ENCODE measurements around the gene SEPSECS. TPM values are rescaled to one million over a fixed set of nuclear protein-coding genes. Genes with fewer than 3 reads are reported as not detected.

SEPSECS gene
- polyA plus RNA-seq, 1 donor from 2014 or later: 6.5 TPM

DNA sequence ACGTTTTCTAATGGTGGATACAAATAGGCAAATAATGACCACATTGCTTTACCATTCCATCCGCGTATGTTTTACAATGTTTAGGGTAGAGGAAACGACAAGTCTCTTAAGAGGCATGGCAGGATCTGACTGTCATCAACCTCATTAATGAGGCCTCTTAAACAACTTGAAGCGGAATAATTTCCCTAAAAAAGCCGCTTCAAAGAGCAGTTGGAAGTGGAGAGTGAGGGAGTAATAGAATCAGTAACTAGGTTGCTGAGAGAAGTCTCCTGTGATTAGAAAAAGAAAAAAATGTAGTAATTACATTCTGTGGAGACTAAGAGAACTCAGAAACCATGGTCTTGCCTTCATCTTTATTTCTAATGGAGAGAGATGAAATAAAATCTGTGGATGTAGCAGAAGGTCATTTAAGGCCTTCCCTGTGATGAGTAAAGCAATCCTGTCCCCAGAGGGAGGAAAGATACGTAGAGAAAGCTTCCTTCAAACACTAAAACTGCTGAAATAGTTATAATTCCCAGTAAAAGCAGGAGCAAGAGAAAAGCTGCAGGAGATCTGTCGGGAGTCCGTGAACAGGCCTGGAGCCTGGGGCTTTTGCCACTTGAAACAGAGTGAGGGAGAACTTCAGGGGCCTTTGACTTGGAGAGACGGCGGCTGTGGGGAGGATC lies 11.1 kb upstream of the SEPSECS start (continued):
- TF ChIP-seq, protein P1, sequence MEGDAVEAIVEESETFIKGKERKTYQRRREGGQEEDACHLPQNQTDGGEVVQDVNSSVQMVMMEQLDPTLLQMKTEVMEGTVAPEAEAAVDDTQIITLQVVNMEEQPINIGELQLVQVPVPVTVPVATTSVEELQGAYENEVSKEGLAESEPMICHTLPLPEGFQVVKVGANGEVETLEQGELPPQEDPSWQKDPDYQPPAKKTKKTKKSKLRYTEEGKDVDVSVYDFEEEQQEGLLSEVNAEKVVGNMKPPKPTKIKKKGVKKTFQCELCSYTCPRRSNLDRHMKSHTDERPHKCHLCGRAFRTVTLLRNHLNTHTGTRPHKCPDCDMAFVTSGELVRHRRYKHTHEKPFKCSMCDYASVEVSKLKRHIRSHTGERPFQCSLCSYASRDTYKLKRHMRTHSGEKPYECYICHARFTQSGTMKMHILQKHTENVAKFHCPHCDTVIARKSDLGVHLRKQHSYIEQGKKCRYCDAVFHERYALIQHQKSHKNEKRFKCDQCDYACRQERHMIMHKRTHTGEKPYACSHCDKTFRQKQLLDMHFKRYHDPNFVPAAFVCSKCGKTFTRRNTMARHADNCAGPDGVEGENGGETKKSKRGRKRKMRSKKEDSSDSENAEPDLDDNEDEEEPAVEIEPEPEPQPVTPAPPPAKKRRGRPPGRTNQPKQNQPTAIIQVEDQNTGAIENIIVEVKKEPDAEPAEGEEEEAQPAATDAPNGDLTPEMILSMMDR (IDR thresholded peaks at IDR 0.05; ENCODE audit: poor library complexity, severe bottlenecking): no peak

DNA sequence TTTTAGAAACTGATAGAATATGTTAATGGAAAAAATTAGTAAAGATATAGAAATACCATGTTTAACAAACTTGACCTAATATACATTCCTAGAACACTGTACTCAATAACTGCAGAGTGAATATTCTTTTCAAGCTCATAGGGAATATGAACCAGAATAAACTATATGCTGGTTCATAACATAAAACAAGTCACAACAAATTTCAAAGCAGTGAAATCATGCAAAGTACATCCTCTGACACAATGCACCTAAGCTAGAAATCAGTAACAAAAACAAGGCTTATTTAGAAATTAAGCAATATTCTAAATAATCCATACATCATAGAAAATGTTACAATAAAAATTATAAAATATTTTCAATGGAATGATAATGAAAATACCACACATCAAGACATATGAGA lies 9.2 kb upstream of the SEPSECS start:
- TF ChIP-seq, protein P2, sequence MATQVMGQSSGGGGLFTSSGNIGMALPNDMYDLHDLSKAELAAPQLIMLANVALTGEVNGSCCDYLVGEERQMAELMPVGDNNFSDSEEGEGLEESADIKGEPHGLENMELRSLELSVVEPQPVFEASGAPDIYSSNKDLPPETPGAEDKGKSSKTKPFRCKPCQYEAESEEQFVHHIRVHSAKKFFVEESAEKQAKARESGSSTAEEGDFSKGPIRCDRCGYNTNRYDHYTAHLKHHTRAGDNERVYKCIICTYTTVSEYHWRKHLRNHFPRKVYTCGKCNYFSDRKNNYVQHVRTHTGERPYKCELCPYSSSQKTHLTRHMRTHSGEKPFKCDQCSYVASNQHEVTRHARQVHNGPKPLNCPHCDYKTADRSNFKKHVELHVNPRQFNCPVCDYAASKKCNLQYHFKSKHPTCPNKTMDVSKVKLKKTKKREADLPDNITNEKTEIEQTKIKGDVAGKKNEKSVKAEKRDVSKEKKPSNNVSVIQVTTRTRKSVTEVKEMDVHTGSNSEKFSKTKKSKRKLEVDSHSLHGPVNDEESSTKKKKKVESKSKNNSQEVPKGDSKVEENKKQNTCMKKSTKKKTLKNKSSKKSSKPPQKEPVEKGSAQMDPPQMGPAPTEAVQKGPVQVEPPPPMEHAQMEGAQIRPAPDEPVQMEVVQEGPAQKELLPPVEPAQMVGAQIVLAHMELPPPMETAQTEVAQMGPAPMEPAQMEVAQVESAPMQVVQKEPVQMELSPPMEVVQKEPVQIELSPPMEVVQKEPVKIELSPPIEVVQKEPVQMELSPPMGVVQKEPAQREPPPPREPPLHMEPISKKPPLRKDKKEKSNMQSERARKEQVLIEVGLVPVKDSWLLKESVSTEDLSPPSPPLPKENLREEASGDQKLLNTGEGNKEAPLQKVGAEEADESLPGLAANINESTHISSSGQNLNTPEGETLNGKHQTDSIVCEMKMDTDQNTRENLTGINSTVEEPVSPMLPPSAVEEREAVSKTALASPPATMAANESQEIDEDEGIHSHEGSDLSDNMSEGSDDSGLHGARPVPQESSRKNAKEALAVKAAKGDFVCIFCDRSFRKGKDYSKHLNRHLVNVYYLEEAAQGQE (IDR thresholded peaks at IDR 0.05; ENCODE audit: borderline replicate concordance): no peak
- TF ChIP-seq TAF1 (IDR thresholded peaks at IDR 0.05; ENCODE audit: low read depth) (no peak), MXI1 (conservative IDR thresholded peaks at IDR 0.05; ENCODE audit: poor library complexity, severe bottlenecking) (no peak), EZH2 (IDR thresholded peaks at IDR 0.05; ENCODE audit: borderline replicate concordance, insufficient read depth, low read length, poor library complexity, severe bottlenecking) (no peak)
- TF ChIP-seq, protein P1 (IDR thresholded peaks at IDR 0.05; ENCODE audit: poor library complexity, severe bottlenecking): no peak
- Histone ChIP-seq H3K9ac (ENCODE audit: low read length) (no peak overlapping the region), H3K27me3 (ENCODE audit: insufficient read depth, low read depth, low read length) (no peaks in the 10 kb centered on the region), H3K9me2 (ENCODE audit: insufficient read depth, low read length) (no peaks in the 10 kb centered on the region), H3K27ac (ENCODE audit: low read length) (no peak overlapping the region), H3K4me3 (ENCODE audit: low read length) (no peak overlapping the region), H4K20me1 (ENCODE audit: insufficient read depth) (no peaks in the 10 kb centered on the region), H2AFZ (ENCODE audit: low read depth, low read length) (no peak overlapping the region), H3K9me3 (ENCODE audit: low read length) (no peaks in the 10 kb centered on the region), H3K36me3 (ENCODE audit: insufficient read depth, low read length) (no peaks in the 10 kb centered on the region), H3K4me2 (ENCODE audit: low read length) (no peak overlapping the region), H3F3A (ENCODE audit: insufficient read depth, low read length, poor library complexity, severe bottlenecking) (no peaks in the 10 kb centered on the region), H3K79me2 (replicated peaks; ENCODE audit: insufficient read depth, low read length) (no peaks in the 10 kb centered on the region)

DNA sequence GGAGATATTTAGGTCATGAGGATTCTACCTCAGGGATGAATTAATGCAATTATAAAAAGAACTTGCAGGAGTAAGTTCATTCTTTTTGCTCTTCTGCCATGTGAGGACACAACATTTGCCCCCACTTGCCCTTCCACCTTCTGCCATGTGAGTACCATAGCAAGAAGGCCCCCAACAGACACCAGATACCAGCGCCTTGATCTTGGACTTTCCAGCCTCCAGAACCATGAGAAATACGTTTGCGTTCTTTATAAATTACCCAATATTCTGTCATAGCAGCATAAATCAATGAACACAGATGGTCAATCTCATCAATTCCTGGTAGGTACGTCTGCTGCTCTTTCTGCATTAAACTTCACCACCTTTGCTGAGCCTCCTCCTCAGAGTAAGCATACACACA lies 5.7 kb upstream of the SEPSECS start:
- H3K27ac ChIP-seq (ENCODE audit: low read length): no peak overlapping the region
- no peaks in the 10 kb centered on the region for H3K9me3 ChIP-seq (ENCODE audit: low read length)
- TF ChIP-seq, protein P2 (IDR thresholded peaks at IDR 0.05; ENCODE audit: borderline replicate concordance): no peak
- TF ChIP-seq EZH2 (IDR thresholded peaks at IDR 0.05; ENCODE audit: borderline replicate concordance, insufficient read depth, low read length, poor library complexity, severe bottlenecking) (no peak), EP300 (conservative IDR thresholded peaks at IDR 0.05; ENCODE audit: poor library complexity, severe bottlenecking) (no peak), MXI1 (conservative IDR thresholded peaks at IDR 0.05; ENCODE audit: poor library complexity, severe bottlenecking) (no peak), RAD21 (conservative IDR thresholded peaks at IDR 0.05) (no peak), SMC3 (conservative IDR thresholded peaks at IDR 0.05; ENCODE audit: poor library complexity) (no peak), POLR2AphosphoS5 (IDR thresholded peaks at IDR 0.05) (no peak), TAF1 (IDR thresholded peaks at IDR 0.05; ENCODE audit: low read depth) (no peak)
- TF ChIP-seq, protein P1 (IDR thresholded peaks at IDR 0.05; ENCODE audit: poor library complexity, severe bottlenecking): no peak
- no peaks in the 10 kb centered on the region for H3K27me3 ChIP-seq (ENCODE audit: insufficient read depth, low read depth, low read length)
- no peaks in the 10 kb centered on the region for H3K36me3 ChIP-seq (ENCODE audit: insufficient read depth, low read length)
- no peaks in the 10 kb centered on the region for H4K20me1 ChIP-seq (ENCODE audit: insufficient read depth)
- H3K4me3 ChIP-seq (ENCODE audit: low read length): no peak overlapping the region
- no peaks in the 10 kb centered on the region for H3K79me2 ChIP-seq (replicated peaks; ENCODE audit: insufficient read depth, low read length)
- no peak overlapping the region for H3K9ac ChIP-seq (ENCODE audit: low read length)
- H3K9me2 ChIP-seq (ENCODE audit: insufficient read depth, low read length): no peaks in the 10 kb centered on the region
- H2AFZ ChIP-seq (ENCODE audit: low read depth, low read length): no peak overlapping the region
- H3F3A ChIP-seq (ENCODE audit: insufficient read depth, low read length, poor library complexity, severe bottlenecking): no peaks in the 10 kb centered on the region
- no peak overlapping the region for H3K4me2 ChIP-seq (ENCODE audit: low read length)
